Measurements from ENCODE around the gene CHL1.

GRCh38 chr3:374459-374858 lies 177.9 kb downstream of the CHL1 start:
- TF ChIP-seq CTCF (IDR thresholded peaks at IDR 0.05) = no peak
- no peak for TF ChIP-seq POLR2A (IDR thresholded peaks at IDR 0.05)
